Uterus (tissue), 4 donors: ENCODE data around the gene HS3ST4. TPM values are rescaled to one million over a fixed set of nuclear protein-coding genes. Genes with fewer than 3 reads are reported as not detected.
"Not testable (repeated sequence)": the region's sequence is repeated elsewhere in the genome, so short reads cannot be mapped to it uniquely, and the experiment has no call there.

Experiments used
- DNase-seq, 2 donors: peaks; one replicate each; pipeline ENCODE4 v3.0.0-alpha.2; 2019 to 2020
- H3K27ac ChIP-seq, 2 donors: fragments of 200-600 bp; sonication (generic); 1 replicate in 1 of 2; 2 replicates in 1 of 2; pipeline ENCODE4 v1.5.1; 2016 to 2018
- H3K27me3 ChIP-seq, 2 donors: fragments of 200-600 bp; sonication (generic); one replicate each; pipeline ENCODE4 v1.5.1; 2018 to 2019; ENCODE audit warnings: control low read depth in 1 of 2
- H3K36me3 ChIP-seq, 2 donors: fragments of 200-600 bp; sonication (generic); one replicate each; pipeline ENCODE4 v1.5.1; 2019; ENCODE audit warnings: control low read depth in 1 of 2
- H3K4me1 ChIP-seq, 2 donors: fragments of 200-600 bp; sonication (generic); one replicate each; pipeline ENCODE4 v1.5.1; 2018 to 2019; ENCODE audit warnings: control low read depth in 1 of 2
- H3K4me3 ChIP-seq, 2 donors: fragments of 200-600 bp; sonication (generic); 1 replicate in 1 of 2; 2 replicates in 1 of 2; pipeline ENCODE4 v1.5.1; 2018 to 2019; ENCODE audit warnings: mild to moderate bottlenecking in 1 of 2
- H3K9me3 ChIP-seq, 2 donors: fragments of 200-600 bp; sonication (generic); one replicate each; pipeline ENCODE4 v1.5.1; 2019; ENCODE audit warnings: control low read depth in 1 of 2
- POLR2A ChIP-seq, 2 donors: fragments of 450-650 bp; IDR thresholded peaks; one replicate each; pipeline ENCODE4 v1.6.1; 2016; ENCODE audit warnings: antibody characterized with exemption in 2 of 2, mild to moderate bottlenecking in 1 of 2, moderate library complexity in 1 of 2
- intact Hi-C: fragments of 100-400 bp; cut with DNase I; formaldehyde crosslinking; loops from one replicate; pipeline ENCODE4 v1.15.1; 2023; ENCODE audit warnings: low total_unique reads
- total RNA-seq, 4 donors: library from RNA; depleted of rRNA in 3 of 4; stranded (reverse); fragments of >200 nt in 3 of 4; gene quantifications; one replicate each; pipeline versions ENCODE4 v1.1.0 to v1.2.4, GENCODE V29; 2014 to 2023
- TF ChIP-seq, protein P1 (sequence below), 4 experiments: fragments of 200-600 bp in 2 of 4; fragments of 450-650 bp in 2 of 4; sonication (generic) in 2 of 4; IDR thresholded peaks; one replicate each; pipeline ENCODE4 v1.5.1; 2016 to 2019; ENCODE audit warnings: antibody characterized with exemption in 4 of 4, mild to moderate bottlenecking in 2 of 4, moderate library complexity in 1 of 4
- donor health status: DM: yes; HTN: yes; CAD: no.

Gene HS3ST4
- total RNA-seq, 4 donors from 2014 or later = 0.14 TPM; not detected in 3

DNA sequence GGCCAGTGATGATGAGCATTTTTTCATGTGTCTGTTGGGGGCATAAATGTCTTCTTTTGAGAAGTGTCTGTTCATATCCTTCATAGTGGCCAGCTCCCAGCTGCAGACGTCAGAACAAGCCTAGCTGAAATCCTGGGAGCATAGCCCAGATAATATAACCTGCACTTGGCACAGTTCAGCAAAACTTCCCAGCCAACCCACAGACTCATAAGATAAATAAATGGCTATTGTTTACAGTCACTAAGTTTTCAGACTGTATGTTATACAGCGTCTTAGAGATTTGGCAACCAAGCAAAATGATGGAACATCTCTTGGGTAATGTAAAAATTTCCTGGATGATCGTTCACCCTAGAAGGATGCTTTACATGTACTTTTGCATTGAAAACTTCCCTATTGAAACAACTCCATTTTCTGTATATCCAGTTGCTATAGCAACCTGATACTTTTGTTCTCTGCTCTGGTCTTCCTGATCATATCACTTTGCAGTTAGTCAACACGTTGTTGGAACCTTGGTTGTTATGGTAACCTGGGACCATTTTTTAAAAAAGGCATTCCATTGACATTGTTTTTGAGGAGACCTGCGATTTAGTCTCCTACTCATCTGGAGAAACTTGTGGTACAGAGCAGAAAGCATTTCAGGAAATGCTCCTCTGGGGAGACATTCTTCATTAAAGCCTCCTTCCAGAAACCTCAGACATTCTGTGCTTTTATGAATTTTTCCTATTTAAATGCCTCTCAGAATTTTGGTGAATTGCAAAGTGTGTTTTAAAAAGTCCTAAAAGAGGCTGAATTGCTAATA lies 378.7 kb downstream of the HS3ST4 start:
- Histone ChIP-seq H3K4me1 (no peaks in the 10 kb centered on the region), H3K36me3 (no peaks in the 10 kb centered on the region), H3K27me3 (no peaks in the 10 kb centered on the region), H3K9me3 (no peaks in the 10 kb centered on the region), H3K4me3 (no peak overlapping the region), H3K27ac (no peak overlapping the region)
- TF ChIP-seq, protein P1, sequence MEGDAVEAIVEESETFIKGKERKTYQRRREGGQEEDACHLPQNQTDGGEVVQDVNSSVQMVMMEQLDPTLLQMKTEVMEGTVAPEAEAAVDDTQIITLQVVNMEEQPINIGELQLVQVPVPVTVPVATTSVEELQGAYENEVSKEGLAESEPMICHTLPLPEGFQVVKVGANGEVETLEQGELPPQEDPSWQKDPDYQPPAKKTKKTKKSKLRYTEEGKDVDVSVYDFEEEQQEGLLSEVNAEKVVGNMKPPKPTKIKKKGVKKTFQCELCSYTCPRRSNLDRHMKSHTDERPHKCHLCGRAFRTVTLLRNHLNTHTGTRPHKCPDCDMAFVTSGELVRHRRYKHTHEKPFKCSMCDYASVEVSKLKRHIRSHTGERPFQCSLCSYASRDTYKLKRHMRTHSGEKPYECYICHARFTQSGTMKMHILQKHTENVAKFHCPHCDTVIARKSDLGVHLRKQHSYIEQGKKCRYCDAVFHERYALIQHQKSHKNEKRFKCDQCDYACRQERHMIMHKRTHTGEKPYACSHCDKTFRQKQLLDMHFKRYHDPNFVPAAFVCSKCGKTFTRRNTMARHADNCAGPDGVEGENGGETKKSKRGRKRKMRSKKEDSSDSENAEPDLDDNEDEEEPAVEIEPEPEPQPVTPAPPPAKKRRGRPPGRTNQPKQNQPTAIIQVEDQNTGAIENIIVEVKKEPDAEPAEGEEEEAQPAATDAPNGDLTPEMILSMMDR (IDR thresholded peaks at IDR 0.05) = no peak
- no peak for TF ChIP-seq POLR2A (IDR thresholded peaks at IDR 0.05)
- intact Hi-C loops = no loop called here
- no peak for DNase-seq

DNA sequence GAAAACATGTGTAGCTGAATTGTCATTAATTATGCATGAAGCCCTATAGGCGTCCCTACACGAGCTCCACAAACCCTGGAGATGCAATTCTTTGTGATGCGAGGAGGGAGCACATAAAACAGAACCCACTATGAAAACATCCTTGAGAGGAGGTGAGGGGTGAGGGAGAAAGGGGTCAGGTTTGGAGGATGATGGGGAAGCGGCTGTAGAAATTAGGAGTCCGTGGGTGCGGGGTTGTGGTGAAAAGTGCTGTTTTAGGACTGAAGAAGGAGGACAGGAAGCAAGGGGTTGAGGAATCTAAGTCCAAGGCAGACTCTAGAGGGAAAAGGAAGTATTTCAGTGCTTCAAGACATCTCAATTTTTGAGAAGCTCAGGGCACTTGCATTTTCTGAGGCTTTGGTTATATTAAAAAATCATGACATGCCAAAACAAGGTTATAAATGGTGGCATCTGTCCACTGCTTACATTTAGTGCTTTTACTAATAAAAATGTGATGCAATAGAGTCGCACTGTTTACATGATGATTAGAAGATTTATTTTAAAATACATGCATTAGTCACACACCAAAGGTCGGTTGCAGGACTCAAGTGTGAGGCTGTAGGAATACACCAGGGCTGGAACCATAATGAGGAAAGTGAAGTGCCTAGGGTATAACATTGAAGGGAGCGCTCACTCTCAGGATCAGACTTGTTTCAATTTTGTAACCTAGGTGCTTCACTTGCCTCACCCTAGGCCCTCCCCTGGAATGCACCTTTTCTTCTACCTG lies 379.5 kb downstream of the HS3ST4 start:
- H3K4me1 ChIP-seq = no peaks in the 10 kb centered on the region
- no peaks in the 10 kb centered on the region for H3K27me3 ChIP-seq
- H3K27ac ChIP-seq = no peak overlapping the region
- no peaks in the 10 kb centered on the region for H3K9me3 ChIP-seq
- no peaks in the 10 kb centered on the region for H3K36me3 ChIP-seq
- intact Hi-C loops = no loop called here
- H3K4me3 ChIP-seq = no peak overlapping the region
- no peak for DNase-seq
- no peak for TF ChIP-seq POLR2A (IDR thresholded peaks at IDR 0.05)
- TF ChIP-seq, protein P1 (IDR thresholded peaks at IDR 0.05) = no peak

DNA sequence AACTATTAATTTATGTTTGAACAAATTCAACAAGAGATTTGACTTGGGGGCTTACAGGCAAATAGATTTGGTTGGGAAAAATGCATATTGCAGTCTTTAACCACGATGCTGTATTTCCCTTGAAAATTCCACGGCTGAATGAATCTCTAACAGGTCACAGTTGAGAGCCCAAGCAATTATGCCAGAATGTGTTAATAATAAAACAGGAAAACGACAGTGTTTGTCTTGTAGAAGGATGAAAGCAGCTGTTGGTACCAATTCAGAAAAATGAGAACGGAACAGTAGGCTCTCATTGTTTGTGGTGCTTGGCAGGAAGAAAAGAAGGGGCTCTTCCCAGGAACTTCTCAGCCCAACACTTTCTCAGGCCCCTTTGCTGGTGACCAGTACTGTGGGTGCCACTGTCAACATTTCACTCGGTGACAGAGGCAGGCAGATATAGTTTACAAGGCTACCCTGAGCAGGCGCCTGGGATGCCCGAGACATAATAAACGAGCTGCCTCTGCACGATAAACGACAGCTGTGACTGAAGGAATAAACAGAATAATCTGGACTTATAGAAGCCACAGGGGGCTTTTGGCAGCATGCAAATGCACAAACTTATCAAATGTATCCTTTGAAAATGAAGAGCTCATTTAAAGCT lies 387.1 kb downstream of the HS3ST4 start:
- intact Hi-C loops = no loop called here
- no peak overlapping the region for H3K4me3 ChIP-seq
- TF ChIP-seq, protein P1 (IDR thresholded peaks at IDR 0.05) = no peak
- no peak for TF ChIP-seq POLR2A (IDR thresholded peaks at IDR 0.05)
- no peak overlapping the region for H3K27ac ChIP-seq
- no peaks in the 10 kb centered on the region for H3K27me3 ChIP-seq
- DNase-seq = no peak
- H3K36me3 ChIP-seq = no peaks in the 10 kb centered on the region
- H3K4me1 ChIP-seq = no peaks in the 10 kb centered on the region
- no peaks in the 10 kb centered on the region for H3K9me3 ChIP-seq

DNA sequence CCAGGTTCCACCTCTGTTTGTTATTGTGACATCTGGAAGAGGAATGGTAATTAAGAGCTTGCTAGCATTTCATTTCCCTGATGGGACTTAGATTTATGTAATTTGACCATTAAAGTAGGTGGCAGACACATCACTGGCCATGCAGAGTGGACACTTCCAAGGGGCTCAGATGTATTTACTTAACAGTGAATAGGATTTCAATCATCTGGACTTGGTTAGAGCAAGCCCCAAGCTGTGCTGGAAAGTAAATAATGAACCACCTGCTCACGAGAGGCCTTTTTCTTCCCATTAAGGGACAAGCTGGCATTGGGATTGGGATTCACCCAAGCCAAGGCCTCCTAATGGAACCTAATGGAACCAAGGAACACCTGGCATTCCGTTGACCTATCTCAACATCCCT lies 395.3 kb downstream of the HS3ST4 start:
- no peak for TF ChIP-seq POLR2A (IDR thresholded peaks at IDR 0.05)
- TF ChIP-seq, protein P1 (IDR thresholded peaks at IDR 0.05) = no peak
- DNase-seq = no peak

DNA sequence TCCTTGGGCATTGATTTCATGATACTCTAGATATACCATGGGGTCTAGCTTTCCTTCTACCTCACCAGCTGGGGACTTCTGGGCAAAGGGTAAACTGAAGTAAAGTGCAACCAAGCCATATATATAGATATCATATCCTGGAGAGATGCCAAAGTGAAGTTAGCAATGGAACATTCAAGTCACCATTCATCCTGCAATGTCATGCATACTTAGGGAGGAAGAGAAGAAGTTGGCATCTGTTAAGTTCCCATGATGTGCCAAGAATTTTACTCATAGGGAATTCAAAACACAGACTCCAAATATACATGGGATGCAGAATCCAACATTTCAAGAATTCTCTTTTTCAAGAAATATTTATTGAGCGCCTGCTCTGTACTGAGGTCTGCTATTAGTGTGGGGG lies 399.8 kb downstream of the HS3ST4 start:
- no peak overlapping the region for H3K27ac ChIP-seq
- intact Hi-C loops = no loop called here
- DNase-seq = no peak
- no peaks in the 10 kb centered on the region for H3K36me3 ChIP-seq
- H3K27me3 ChIP-seq = no peaks in the 10 kb centered on the region
- no peaks in the 10 kb centered on the region for H3K9me3 ChIP-seq
- no peaks in the 10 kb centered on the region for H3K4me1 ChIP-seq
- H3K4me3 ChIP-seq = no peak overlapping the region
- TF ChIP-seq POLR2A (IDR thresholded peaks at IDR 0.05) = no peak
- TF ChIP-seq, protein P1 (IDR thresholded peaks at IDR 0.05) = no peak

More for the DNA sequence above, 395.3 kb downstream of the HS3ST4 start:
- Histone ChIP-seq H3K4me1 (no peaks in the 10 kb centered on the region), H3K9me3 (no peaks in the 10 kb centered on the region), H3K27me3 (no peaks in the 10 kb centered on the region), H3K36me3 (no peaks in the 10 kb centered on the region), H3K27ac (no peak overlapping the region), H3K4me3 (no peak overlapping the region)
- intact Hi-C loops = no loop called here

DNA sequence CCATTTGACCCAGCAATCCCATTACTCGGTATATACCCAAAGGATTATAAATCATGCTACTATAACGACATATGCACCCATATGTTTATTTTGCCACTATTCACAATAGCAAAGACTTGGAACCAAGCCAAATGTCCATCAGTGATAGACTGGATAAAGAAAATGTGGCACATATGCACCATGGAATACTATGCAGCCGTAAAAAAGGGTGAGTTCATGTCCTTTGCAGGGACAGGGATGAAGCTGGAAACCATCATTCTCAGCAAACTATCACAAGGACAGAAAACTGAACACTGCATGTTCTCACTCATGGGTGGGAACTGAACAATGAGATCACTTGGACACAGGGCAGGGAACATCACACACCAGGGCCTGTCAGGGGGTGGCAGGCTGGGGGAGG lies 406.4 kb downstream of the HS3ST4 start:
- H3K36me3 ChIP-seq, intact Hi-C loops, H3K27ac ChIP-seq, H3K27me3 ChIP-seq, H3K4me3 ChIP-seq, H3K4me1 ChIP-seq, H3K9me3 ChIP-seq, DNase-seq: not testable (repeated sequence)
